Lung (tissue), 12 donors: ENCODE results near the gene OBSCN. TPM values are rescaled to one million over a fixed set of nuclear protein-coding genes. Genes with fewer than 3 reads are reported as not detected.

Experiments used
- ATAC-seq: fragments of 200-7000 bp; cut with Tn5 transposase; one replicate; pipeline ENCODE4 v1.9.1; 2020; ENCODE audit warnings: moderate number of reproducible peaks; ENCODE audit not compliant: insufficient read depth, low FRiP score
- DNase-seq, 3 donors: peaks; one replicate each; pipeline ENCODE4 v3.0.0-alpha.2; 2013 to 2017
- H3K27ac ChIP-seq, 2 donors: one replicate each; pipeline ENCODE4 v1.5.1; 2013; ENCODE audit warnings: mild to moderate bottlenecking in 2 of 2, moderate library complexity in 2 of 2, control low read depth in 1 of 2, inconsistent platforms in 1 of 2, low read depth in 1 of 2, low read length in 1 of 2
- H3K27me3 ChIP-seq, 3 donors: one replicate each; pipeline ENCODE4 v1.5.1; 2013; ENCODE audit warnings: low read length in 2 of 3; ENCODE audit not compliant: control insufficient read depth in 3 of 3, insufficient read depth in 3 of 3
- H3K36me3 ChIP-seq, 4 donors: one replicate each; pipeline ENCODE4 v1.5.1; 2013; ENCODE audit warnings: low read length in 4 of 4, mild to moderate bottlenecking in 1 of 4, moderate library complexity in 1 of 4; ENCODE audit not compliant: control insufficient read depth in 4 of 4, insufficient read depth in 4 of 4
- H3K4me1 ChIP-seq, 5 donors: one replicate each; pipeline ENCODE4 v1.5.1; 2013; ENCODE audit warnings: low read length in 5 of 5, mild to moderate bottlenecking in 2 of 5, moderate library complexity in 1 of 5; ENCODE audit not compliant: control insufficient read depth in 5 of 5, insufficient read depth in 5 of 5
- H3K4me3 ChIP-seq: one replicate; pipeline ENCODE4 v1.5.1; 2013; ENCODE audit warnings: mild to moderate bottlenecking, control low read depth, moderate library complexity
- H3K9ac ChIP-seq, 2 donors: one replicate each; pipeline ENCODE4 v1.5.1; 2013; ENCODE audit warnings: low read length in 2 of 2, control low read depth in 1 of 2; ENCODE audit not compliant: insufficient read depth in 1 of 2
- H3K9me3 ChIP-seq, 4 donors: one replicate each; pipeline ENCODE4 v1.5.1; 2013; ENCODE audit warnings: low read length in 3 of 4, mild to moderate bottlenecking in 1 of 4, moderate library complexity in 1 of 4; ENCODE audit not compliant: control insufficient read depth in 4 of 4, insufficient read depth in 3 of 4
- WGBS, 2 donors: extraction: QIAGEN DNeasy Blood & Tissue Kit; methylation state at CpG; one replicate each; pipeline ENCODE4 v1.1.7; 2013; 5-methylcytosine and 5-hydroxymethylcytosine counted together
- polyA plus RNA-seq, 2 donors: library from polyadenylated mRNA; stranded (reverse); fragments of 200-250 nt; gene quantifications; one replicate each; pipeline ENCODE4 v1.2.1, GENCODE V29; 2013
- total RNA-seq, 2 donors: library from RNA; depleted of rRNA in 1 of 2; stranded (reverse); fragments of >200 nt in 1 of 2; gene quantifications; one replicate each; pipeline ENCODE4 v1.2.1, GENCODE V29; 2014 to 2021
- TF ChIP-seq, protein P1 (sequence below): IDR thresholded peaks from 2 replicates; pipeline ENCODE4 v1.5.1; 2012; ENCODE audit warnings: mild to moderate bottlenecking; ENCODE audit errors: control extremely low read depth, extremely low read depth
- donor health status: control.
- donor health status: control.
- donor health status: Bipolar disorder and iron deficiency.
- donor health status: healthy.
- donor health status: DM: yes; HTN: yes; CAD: no.

The OBSCN gene
- total and polyA plus RNA-seq, 4 donors: 5.1 to 47.3 (median 25.4) TPM

DNA sequence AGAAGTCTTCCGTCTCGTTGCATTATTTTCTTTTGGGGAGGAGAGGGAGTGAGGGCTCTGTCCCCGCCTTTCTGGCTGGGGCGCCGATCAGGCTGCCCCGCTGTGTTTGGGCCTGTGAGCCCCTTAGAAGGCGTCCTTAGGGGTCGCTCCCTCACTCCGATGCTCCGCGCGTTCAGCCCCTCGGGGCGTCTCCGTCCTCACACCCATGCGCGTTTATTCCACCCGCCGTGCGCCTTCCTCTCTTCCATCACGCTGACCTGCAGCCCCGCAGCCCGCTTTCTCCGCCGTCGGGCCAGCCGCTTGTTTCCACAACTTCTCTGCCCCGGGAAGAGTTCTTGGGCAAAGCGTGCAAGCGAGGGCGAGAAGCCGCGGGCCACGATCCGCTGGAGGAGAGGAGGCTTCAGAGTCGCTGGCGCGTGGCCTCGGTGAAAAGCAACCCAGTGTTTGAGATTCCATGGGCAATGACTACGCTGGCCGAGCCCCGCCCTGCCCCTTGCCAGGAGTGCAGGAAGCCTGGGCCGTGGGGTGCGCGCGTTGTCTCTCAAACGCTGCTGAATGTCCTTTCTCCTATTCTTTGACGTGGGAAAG is 171.1 kb downstream of the OBSCN start:
- peak overlapping the region in 1 of 2 donors; percentile 46 for H3K9ac ChIP-seq
- peak; percentile 25 to 32 (median 27) for DNase-seq
- peak overlapping the region in 1 of 2 donors; percentile 41 for H3K27ac ChIP-seq
- peak overlapping the region; percentile 34 for H3K4me3 ChIP-seq
- H3K36me3 ChIP-seq: peaks cover 0 to 5% (median 1%) of the 10 kb centered on the region in 4 donors
- TF ChIP-seq, protein P1, sequence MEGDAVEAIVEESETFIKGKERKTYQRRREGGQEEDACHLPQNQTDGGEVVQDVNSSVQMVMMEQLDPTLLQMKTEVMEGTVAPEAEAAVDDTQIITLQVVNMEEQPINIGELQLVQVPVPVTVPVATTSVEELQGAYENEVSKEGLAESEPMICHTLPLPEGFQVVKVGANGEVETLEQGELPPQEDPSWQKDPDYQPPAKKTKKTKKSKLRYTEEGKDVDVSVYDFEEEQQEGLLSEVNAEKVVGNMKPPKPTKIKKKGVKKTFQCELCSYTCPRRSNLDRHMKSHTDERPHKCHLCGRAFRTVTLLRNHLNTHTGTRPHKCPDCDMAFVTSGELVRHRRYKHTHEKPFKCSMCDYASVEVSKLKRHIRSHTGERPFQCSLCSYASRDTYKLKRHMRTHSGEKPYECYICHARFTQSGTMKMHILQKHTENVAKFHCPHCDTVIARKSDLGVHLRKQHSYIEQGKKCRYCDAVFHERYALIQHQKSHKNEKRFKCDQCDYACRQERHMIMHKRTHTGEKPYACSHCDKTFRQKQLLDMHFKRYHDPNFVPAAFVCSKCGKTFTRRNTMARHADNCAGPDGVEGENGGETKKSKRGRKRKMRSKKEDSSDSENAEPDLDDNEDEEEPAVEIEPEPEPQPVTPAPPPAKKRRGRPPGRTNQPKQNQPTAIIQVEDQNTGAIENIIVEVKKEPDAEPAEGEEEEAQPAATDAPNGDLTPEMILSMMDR: no peak
- H3K4me1 ChIP-seq: peaks cover 0 to 28% (median 5%) of the 10 kb centered on the region in 5 donors
- H3K27me3 ChIP-seq: no peaks in the 10 kb centered on the region
- no peak for ATAC-seq
- 4 to 9% methylated on average over 48 of the region's 48 CpGs for WGBS, 2 donors
- H3K9me3 ChIP-seq: no peaks in the 10 kb centered on the region

DNA sequence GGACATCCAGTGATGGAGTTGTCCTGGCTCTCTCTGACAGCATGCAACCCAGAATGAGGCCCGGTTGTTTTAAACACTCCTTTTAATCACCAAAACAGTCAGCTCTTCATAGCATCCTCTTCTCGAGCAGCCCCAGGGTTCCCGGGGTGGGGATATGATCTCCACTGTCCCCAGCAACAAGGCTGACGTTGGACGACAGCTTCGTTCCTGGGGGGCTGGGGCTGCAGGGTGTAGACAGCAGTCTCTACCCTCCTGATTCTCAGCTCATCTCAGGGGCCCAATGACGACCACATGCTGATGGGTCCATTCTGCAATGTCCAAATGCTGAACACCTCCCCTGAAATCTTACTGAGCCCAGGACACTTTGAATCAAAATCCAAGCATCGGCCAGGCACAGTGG is 171.8 kb downstream of the OBSCN start:
- Histone ChIP-seq H3K27ac (no peak overlapping the region), H3K9me3 (no peaks in the 10 kb centered on the region), H3K4me3 (no peak overlapping the region), H3K27me3 (no peaks in the 10 kb centered on the region), H3K36me3 (peaks cover 0 to 5% (median 1%) of the 10 kb centered on the region in 4 donors), H3K4me1 (peaks cover 0 to 23% (median 5%) of the 10 kb centered on the region in 5 donors), H3K9ac (no peak overlapping the region)
- ATAC-seq (no peak), DNase-seq (no peak)
- WGBS, 2 donors: 85 to 92% methylated on average over 8 of the region's 8 CpGs
- TF ChIP-seq, protein P1: no peak

DNA sequence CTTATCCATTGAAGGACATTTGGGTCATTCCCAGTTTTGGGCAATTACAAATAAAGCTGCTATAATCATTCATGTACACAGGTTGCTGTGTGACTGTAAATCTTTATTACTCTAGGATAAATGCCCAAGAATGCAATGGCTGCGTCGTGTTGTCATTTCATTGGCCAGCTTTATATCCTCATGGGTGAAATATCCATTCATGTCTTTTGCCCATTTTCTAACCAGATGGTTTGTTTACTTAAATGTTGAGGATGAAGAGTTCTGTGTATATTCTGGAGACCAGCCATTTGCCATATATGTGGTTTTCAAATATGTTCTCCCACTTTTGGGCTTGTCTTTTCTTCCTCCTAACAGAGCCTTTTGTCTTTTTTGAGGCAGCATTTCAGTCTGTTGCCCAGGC is 173.5 kb downstream of the OBSCN start:
- TF ChIP-seq, protein P1: no peak
- WGBS, 2 donors: 87% methylated on average over 2 of the region's 2 CpGs
- Histone ChIP-seq H3K27ac (no peak overlapping the region), H3K4me3 (no peak overlapping the region), H3K4me1 (peaks cover 0 to 14% (median 4%) of the 10 kb centered on the region in 5 donors), H3K36me3 (peaks cover 0 to 2% (median under 1%) of the 10 kb centered on the region in 4 donors), H3K27me3 (no peaks in the 10 kb centered on the region), H3K9ac (no peak overlapping the region), H3K9me3 (no peaks in the 10 kb centered on the region)
- DNase-seq (no peak), ATAC-seq (no peak)

DNA sequence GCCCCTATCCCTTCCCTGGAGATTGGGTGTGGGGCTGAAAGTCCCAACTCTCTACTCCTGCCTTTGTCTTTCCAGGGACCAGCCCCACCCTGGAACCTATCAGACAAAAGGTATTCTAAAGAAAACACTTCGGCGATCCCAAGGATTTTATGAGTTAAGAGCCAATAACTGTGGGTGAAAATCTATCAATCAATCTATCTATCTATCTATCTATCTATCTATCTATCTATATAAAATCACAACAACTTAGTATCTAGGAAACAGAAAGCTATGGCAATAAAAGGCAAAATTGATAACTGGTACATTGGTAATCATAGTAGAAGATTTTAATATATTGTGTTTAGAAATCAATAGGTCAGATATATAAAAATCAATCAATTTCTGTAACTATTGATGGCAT is 175.9 kb downstream of the OBSCN start:
- H3K27ac ChIP-seq: no peak overlapping the region
- H3K4me1 ChIP-seq: peaks cover 0 to 9% (median 0%) of the 10 kb centered on the region in 5 donors
- 74 to 94% methylated on average over 2 of the region's 2 CpGs for WGBS, 2 donors
- TF ChIP-seq, protein P1: no peak
- DNase-seq (no peak), ATAC-seq (no peak)
- no peak overlapping the region for H3K4me3 ChIP-seq
- H3K9ac ChIP-seq: no peak overlapping the region
- H3K36me3 ChIP-seq: no peaks in the 10 kb centered on the region
- no peaks in the 10 kb centered on the region for H3K9me3 ChIP-seq
- no peaks in the 10 kb centered on the region for H3K27me3 ChIP-seq
